OCI-LY3 (cell line): Measurements from ENCODE around the gene TRIM42.

ENCODE experiments used
- CTCF ChIP-seq: fragments of 200-600, 300-600 bp; sonication (generic); IDR thresholded peaks from 2 replicates; pipeline ENCODE4 v1.5.1; 2014; ENCODE audit warnings: antibody characterized with exemption, low read length, low read depth
- EZH2phosphoT487 ChIP-seq: fragments of 200-600 bp; shearing (Covaris generic); IDR thresholded peaks from 2 replicates; pipeline ENCODE4 v1.6.1; 2018; ENCODE audit warnings: antibody characterized with exemption, mixed run types, low read depth

DNA sequence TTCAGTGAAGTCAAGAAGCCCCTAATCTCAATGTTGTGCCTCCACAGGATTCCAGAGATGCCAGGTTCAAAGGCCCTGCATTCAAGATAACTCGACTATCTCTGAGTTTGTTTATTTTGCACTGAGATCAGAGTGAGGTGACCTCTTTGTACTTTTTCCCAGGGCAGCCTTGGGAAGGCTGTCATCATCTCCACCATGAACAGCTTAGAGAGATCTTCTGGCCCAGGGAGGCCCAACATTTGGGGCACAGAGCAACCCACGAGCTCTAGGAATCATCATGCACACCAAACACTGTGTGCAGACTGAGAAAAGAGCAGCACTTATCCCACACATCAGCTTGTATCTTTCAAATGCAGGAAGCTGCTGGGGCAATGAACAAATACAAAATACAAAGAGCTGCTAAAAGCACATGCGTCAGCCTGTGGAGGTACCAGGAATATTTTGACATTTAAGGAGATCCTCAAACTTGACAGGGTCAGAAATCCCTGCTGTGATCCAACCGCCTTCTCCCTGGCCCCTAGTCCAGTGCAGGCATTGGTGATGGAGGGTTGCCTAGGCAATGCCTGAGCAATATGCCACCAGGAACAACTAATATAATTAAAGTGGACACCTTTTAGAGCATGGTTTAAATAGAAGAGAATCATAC is 33.6 kb downstream of the TRIM42 start:
- TF ChIP-seq CTCF (no peak), EZH2phosphoT487 (no peak)
